Loucy (cell line): Measurements from ENCODE around the gene RIC3.

Source experiments
- CTCF ChIP-seq: fragments of 200-600 bp; sonication (generic); conservative IDR thresholded peaks from 2 replicates; pipeline ENCODE4 v1.5.1; 2014; ENCODE audit warnings: mild to moderate bottlenecking, antibody characterized with exemption, low read length
- EZH2phosphoT487 ChIP-seq: fragments of 200-600 bp; IDR thresholded peaks from 2 replicates; pipeline ENCODE4 v1.6.1; 2018; ENCODE audit warnings: antibody characterized with exemption, mild to moderate bottlenecking, moderate library complexity, borderline replicate concordance

- TF ChIP-seq CTCF (no peak), EZH2phosphoT487 (no peak)
Observed at GRCh38 chr11:8093931-8094575, 74.8 kb downstream of the RIC3 start.
